NOMO-1 treated with dmso at 0.1 percent for 144 hours (cell line): ENCODE measurements around the gene SOCS3.
A peak's percentile ranks its signal among the peaks of the same experiment; 100 is the strongest.

Experiments used
- DNase-seq: peaks from one replicate; lab custom pipeline; 2025; ENCODE audit not compliant: unreplicated experiment; lab: John Stamatoyannopoulos, UW

The SOCS3 gene

DNA sequence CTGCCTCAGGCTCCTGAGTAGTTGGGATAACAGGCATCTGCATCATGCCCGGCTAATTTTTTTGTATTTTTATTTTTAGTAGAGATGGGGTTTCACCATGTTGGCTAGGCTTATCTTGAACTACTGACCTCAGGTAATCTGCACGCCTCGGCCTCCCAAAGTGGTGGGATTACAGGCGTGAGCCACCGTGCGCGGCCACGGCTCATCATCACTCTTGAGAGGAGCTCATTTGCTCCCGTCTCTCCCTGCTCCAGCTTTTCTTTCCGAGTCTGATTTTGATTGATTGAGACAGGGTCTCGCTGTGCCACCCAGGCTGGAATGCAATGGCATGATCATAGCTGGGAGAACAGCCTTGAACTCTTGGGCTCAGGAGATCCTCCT lies 31.2 kb upstream of the SOCS3 start:
- no peak for DNase-seq

- DNase-seq = no peak
These were observed 30.6 kb upstream of the SOCS3 start for GRCh38 chr17:78390241-78391050.

DNA sequence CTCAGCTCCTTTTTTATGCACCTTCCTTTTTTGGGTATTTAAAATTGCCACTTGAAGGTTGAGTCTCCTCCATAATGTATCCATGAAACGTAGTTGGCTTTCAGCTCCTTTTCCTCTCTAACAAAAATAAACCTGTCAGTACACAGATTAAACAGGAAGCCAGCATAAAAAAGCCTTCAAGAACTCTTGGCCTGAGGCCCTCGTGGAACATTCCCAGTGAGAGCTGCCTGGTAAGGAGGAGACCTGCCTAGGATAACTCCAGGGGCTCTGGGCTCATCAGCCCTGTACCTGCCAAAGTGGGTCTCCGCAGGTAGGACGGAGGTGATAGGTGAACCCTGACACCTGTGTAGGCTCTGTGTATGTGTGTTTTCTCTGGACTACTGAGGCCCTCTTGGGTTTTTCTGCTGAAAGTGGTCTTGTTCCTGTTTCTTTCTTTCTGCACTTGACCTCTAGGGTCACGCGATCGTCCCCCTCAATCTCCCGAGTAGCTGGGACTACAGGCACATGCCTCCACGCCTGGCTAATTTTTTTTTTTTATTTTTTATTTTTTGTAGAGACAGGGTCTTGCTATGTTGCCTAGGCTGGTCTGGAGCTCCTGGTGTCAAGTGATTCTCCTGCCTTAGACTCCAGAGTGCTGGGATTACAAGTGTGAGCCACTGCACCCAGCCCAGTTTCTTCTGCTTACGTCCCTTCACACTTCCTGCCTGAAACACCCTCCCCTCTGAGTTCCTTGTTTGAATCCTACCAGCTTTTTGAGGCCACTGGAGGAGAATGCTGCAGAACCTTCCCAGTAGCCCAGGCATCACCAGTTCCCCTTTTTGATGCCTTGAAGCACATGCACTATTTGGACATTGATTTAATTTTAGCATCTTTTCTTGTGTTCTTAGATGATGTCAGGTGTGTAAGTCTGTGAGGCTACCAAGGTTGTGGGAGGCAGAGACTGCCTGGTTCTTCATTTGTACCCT lies 28.4 kb upstream of the SOCS3 start:
- DNase-seq = peak; percentile 90

- DNase-seq = no peak
These were observed 24.8 kb upstream of the SOCS3 start for GRCh38 chr17:78384479-78385175.

GRCh38 chr17:78383725-78384471 lies 24.0 kb upstream of the SOCS3 start:
- DNase-seq = peak; percentile 87

DNA sequence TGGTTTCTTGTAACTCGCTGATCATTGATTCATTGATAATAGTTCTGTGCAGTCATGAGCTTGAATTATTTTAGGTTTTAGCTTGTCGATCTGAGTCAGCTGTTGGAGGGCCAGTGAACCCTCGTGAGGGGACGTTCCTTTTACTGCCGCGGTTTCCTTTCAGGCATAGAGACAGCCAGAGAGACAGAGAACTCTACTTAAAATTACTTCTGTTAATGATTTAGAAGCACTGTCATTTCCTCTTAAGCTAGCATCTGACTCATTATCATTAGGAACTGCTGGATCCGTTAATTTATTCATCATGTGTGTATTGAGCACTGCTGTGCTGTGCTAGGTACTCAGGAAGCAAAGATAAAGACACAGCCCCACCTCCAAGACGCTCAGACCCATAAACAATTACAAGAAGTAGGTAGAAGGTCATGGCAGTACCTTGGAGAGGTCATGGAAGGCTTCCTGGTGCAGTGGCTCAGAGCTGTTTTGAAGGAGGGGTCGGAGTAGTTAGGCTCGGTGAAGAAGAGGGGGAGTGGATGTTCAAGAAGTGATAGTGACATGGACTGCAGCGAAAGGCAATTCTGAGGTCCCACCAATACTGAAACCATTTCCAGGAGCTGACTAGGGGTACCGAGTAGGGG lies 21.8 kb upstream of the SOCS3 start:
- peak; percentile 55 for DNase-seq

DNA sequence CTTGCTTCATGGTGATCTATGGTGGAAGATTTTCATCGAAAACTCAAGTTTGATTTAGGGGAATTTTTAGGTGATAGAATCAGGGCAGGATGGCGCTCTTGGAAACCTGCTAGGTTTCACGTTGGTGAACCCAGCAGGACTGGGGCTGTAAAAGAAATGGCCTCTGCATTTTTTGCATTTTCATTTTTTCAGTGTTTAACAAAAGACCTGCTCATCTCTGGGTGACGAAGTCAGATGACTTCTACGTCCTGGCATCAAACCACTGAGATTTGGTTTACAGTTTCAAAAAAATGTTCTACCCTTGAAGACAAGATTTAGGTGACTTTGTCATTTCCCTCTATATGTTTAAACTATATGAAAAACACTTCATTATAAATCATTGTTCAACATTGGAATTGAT lies 20.5 kb upstream of the SOCS3 start:
- no peak for DNase-seq

GRCh38 chr17:78379131-78379491 lies 19.2 kb upstream of the SOCS3 start:
- no peak for DNase-seq

DNA sequence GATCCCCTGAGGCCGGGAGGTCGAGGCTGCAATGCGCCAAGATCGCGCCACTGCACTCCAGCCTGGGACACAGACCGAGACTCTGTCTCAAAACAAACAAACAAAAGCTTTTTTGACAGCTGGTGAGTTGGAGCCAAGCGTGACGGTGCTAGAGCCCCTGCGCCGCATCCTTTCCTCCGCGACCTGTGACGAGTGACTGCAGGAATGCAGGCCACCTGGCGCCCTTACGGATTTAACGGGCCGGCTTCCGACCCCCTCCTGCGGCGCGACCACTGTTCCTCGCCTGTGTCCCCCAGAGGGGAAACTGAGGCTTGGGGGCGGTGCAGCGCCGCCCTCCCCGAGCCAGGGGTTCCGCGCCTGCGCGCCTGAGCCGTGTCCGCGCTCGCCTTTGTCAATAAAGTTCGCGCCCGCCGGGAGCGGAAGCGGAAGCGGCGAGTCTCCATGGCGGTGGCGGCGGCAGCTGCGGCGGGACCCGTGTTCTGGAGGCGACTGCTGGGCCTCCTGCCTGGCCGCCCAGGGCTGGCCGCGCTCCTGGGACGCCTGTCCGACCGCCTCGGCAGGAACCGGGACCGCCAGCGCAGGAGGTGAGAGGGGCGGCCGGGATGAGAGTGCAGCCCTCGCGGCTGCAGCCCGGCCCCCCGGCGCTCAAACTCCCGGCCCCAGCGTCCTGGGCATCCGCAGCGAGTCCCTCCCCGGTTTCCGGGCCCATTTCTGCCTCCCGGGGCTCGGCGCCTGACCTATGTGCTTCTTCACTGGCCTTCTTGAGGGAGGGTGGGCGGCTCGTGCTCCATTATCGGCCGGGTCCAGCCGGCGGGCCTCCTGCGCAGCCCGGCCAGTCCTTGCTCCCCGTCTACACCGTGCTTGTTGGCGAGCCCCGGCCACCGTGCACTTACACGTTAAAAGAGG lies 18.6 kb upstream of the SOCS3 start, which contains the start of gene PGS1:
Gene PGS1 (plus strand): TSS at position 425 of the 906 bp plus-strand sequence. CDS start 17 bp downstream, at position 442.
- peak; percentile 64 for DNase-seq

DNA sequence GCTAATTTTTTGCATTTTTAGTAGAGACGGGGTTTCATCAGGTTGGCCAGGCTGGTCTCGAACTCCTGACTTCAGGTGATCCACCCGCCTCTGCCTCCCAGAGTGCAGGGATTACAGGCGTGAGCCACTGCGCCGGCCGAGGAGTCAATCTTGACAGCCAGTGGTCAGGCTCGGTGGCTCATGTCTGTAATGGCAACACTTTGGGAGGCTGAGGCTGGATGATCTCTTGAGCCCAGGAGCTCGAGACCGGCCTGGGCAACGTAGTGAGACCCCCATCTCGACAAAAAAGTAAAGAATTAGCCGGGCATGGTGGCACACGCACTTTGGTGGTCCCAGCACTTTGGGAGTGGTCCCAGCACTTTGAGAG lies 18.0 kb upstream of the SOCS3 start:
- DNase-seq = no peak

- DNase-seq = no peak
These were observed 16.3 kb upstream of the SOCS3 start for GRCh38 chr17:78376161-78376560.

- peak; percentile 41 for DNase-seq
These were observed 15.7 kb upstream of the SOCS3 start for GRCh38 chr17:78375401-78376151.

DNA sequence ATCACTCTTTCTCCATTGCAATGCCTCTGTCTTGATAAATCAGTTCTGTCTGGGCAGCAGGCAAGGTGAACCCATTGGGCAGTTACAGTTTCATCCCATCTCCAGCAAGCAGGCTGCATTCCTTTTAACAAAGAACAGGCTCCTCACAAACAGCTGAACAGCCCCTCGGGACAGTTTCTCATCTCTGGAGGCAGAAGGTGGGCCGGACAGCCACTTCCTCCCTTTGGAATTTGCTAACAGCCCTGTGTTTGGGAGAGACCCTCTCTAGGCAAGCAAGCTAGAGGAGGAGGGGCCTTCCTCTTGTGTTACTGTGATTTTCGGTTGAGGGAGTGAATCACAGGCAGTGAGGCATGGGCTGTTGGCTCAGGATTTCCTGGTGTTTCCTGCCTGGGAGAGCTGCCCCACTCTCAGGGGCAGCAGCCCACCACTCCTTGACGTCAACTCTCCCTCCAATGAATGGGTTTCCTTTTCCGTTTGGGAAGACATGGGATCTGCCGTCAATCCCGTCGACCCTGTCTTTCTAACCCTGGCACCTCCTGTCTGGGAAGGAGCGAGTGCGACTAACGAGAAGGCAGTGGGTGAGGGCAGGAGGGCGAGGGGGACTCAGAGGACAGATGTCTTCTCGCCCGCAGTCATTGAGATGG lies 14.9 kb upstream of the SOCS3 start:
- no peak for DNase-seq

GRCh38 chr17:78374189-78374588 lies 14.3 kb upstream of the SOCS3 start:
- DNase-seq = no peak

DNA sequence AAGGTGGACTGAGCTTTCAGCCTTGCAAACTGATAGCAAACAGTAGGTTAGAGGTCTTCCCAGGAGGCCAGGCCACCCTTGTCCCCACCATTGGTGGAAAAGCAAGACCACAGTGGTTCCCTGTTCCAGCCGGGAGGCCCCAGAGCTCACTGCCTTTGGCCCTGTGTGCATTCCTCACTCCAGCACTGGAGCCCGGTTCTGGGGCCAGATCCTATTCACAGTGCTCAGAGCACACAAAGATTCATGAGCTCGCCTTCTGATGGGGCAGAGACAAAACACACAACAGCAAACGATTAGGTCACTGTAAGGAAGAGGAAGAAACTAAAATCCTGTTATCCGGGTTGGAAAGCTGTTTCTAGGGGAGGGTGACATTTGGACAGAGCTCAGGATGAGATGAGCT lies 13.0 kb upstream of the SOCS3 start:
- no peak for DNase-seq

- DNase-seq = no peak
These were observed 11.2 kb upstream of the SOCS3 start for GRCh38 chr17:78371056-78371455.

GRCh38 chr17:78369791-78370381 lies 10.0 kb upstream of the SOCS3 start:
- no peak for DNase-seq
